SH-SY5Y (cell line): Measurements from ENCODE around the gene ACAN.

ENCODE experiments used
- GATA2 ChIP-seq: IDR thresholded peaks from 2 replicates; pipeline ENCODE4 v1.6.1; 2011; ENCODE audit warnings: mild to moderate bottlenecking, low read depth, low read length
- GATA3 ChIP-seq: IDR thresholded peaks from 2 replicates; pipeline ENCODE4 v1.6.1; 2011; ENCODE audit warnings: low read depth, mild to moderate bottlenecking, low read length, moderate library complexity

- TF ChIP-seq GATA3 (no peak), GATA2 (no peak)
Measured at GRCh38 chr15:88876573-88876972, 73.3 kb downstream of the ACAN start.
